GM12801 (cell line): ENCODE data around the gene DCUN1D3.

ENCODE experiments used
- TF ChIP-seq, protein P1 (sequence below): IDR thresholded peaks from one replicate; pipeline ENCODE4 v1.5.1; 2011; ENCODE audit warnings: control low read depth; ENCODE audit not compliant: insufficient read length; ENCODE audit errors: extremely low read depth

Gene DCUN1D3

DNA sequence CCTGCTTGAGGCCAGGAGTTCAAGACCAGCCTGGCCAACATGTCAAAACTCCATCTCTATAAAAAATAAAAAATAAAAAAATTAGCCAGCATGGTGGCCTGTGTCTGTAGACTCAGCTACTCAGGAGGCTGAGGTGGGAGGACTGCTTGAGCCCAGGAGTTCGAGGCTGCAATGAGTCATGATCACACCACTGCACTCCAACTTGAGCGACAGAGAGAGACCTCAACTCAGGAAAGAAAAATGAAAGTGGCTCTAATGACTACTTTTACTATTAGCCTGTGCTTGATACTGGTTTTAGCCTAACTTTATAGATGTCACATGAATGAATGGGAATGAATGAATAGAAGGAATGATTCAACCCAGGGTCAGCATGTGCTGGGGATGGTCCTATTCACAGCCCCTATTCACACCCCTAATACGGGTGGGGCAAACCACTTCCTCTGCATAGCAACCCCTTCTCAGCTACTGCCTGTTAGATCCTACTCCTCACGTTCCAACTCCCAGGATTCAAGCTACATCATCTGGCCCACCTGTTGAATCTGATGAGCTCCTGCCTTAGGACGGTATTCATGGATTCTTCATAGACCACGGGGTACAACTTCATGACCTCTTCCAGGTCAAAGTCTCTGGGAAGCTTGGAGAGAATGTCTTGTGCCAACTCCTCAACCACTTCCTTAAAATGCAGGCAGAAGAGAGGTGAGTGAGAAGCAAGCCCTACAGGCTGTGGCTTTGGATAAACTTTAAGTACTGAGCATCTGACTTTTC is 40.9 kb upstream of the DCUN1D3 start:
- TF ChIP-seq, protein P1, sequence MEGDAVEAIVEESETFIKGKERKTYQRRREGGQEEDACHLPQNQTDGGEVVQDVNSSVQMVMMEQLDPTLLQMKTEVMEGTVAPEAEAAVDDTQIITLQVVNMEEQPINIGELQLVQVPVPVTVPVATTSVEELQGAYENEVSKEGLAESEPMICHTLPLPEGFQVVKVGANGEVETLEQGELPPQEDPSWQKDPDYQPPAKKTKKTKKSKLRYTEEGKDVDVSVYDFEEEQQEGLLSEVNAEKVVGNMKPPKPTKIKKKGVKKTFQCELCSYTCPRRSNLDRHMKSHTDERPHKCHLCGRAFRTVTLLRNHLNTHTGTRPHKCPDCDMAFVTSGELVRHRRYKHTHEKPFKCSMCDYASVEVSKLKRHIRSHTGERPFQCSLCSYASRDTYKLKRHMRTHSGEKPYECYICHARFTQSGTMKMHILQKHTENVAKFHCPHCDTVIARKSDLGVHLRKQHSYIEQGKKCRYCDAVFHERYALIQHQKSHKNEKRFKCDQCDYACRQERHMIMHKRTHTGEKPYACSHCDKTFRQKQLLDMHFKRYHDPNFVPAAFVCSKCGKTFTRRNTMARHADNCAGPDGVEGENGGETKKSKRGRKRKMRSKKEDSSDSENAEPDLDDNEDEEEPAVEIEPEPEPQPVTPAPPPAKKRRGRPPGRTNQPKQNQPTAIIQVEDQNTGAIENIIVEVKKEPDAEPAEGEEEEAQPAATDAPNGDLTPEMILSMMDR = no peak

- TF ChIP-seq, protein P1 = no peak
Observed at GRCh38 chr16:20939611-20940010, 39.5 kb upstream of the DCUN1D3 start.

DNA sequence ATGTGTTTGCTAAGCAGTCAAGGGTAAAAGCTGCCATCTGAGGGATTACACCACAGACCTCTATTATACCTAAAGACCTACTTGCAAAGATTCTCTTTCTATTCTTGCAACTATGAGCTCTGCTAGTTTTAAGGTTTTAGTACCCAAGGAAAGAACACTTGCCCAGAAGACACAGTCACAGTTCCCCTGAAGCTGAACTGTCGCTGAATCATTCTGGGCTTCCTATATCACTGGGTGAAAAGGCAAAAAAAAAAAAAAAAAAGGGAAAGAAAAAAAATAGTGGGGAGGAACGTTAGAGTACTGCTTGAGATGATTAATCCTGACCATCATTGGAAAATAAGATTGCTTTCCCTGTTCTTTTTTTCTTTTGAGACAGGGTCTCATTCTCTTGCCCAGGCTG is 38.3 kb upstream of the DCUN1D3 start:
- TF ChIP-seq, protein P1 = no peak

DNA sequence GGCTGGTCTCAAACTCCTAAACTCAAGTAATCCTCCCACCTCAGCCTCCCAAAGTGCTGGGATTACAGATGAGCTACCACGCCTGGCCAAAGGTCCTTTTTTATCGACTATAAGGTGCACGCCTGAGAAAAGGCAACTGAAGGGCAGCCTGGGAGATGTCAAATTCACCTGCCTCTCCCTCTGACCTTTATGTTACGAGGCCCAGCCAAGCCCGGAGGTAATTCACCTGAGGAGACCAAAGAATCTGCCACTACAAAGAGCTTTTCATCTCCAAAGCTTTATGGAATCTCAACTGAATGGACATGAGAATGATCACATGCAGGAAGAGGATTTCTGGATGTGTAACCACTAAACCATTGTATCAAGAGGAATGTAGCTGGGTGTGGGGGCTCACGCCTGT is 37.6 kb upstream of the DCUN1D3 start:
- TF ChIP-seq, protein P1 = no peak

- TF ChIP-seq, protein P1 = no peak
Observed at GRCh38 chr16:20933589-20933988, 33.4 kb upstream of the DCUN1D3 start.

- TF ChIP-seq, protein P1 = no peak
Observed at GRCh38 chr16:20931066-20931600, 31.0 kb upstream of the DCUN1D3 start.

- TF ChIP-seq, protein P1 = no peak
Observed at GRCh38 chr16:20930365-20930690, 30.2 kb upstream of the DCUN1D3 start.
